ENCODE results near the gene NUP210. TPM values are rescaled to one million over a fixed set of nuclear protein-coding genes. Genes with fewer than 3 reads are reported as not detected.

The NUP210 gene
- total and polyA plus RNA-seq, 2 of the 13 experiments (the other 11 are each of a cell fraction or from before 2014, with no cell fraction given) = 31.6 to 35.2 TPM

GRCh38 chr3:13404626-13405452, 15.3 kb downstream of the NUP210 start:
- 92% methylated on average over 9 of the region's 9 CpGs for WGBS (ENCODE audit: low lambda C conversion rate)
- peaks cover 58% of the 10 kb centered on the region for H3K79me2 ChIP-seq (ENCODE audit: insufficient read depth, low read length)

More at GRCh38 chr3:13404626-13405452, 15.3 kb downstream of the NUP210 start:
- Histone ChIP-seq H3K27me3 (ENCODE audit: control insufficient read depth in 1 of 2, insufficient read depth in 2 of 2, low read length in 2 of 2) (no peaks in the 10 kb centered on the region), H2AFZ (ENCODE audit: low read length) (no peak overlapping the region), H3K4me2 (ENCODE audit: low read depth, low read length) (no peak overlapping the region), H3K4me1 (ENCODE audit: insufficient read depth, low read length) (no peaks in the 10 kb centered on the region; the same call in 1 of the 2 replicates), H3K4me3 (replicated peaks in 1 of 3; ENCODE audit: insufficient read depth in 1 of 3, low read depth in 2 of 3, low read length in 3 of 3) (no peak overlapping the region), H3K36me3 (replicated peaks in 1 of 2; ENCODE audit: control insufficient read depth in 1 of 2, insufficient read depth in 2 of 2, low read length in 2 of 2) (peaks cover 0 to 7% of the 10 kb centered on the region in 2 experiments; a peak in 4 of 5 replicates), H3K9ac (ENCODE audit: insufficient read depth, low read depth, low read length) (no peak overlapping the region), H3K27ac (ENCODE audit: extremely low read length, insufficient read depth, low read length) (no peak overlapping the region), H3K9me3 (ENCODE audit: low read length) (peaks cover 8% of the 10 kb centered on the region), H4K20me1 (ENCODE audit: insufficient read depth, low read length) (peaks cover 3% of the 10 kb centered on the region; the same call in 1 of the 2 replicates)
- intact Hi-C loops (cut with micrococcal nuclease; ENCODE audit: unreplicated experiment) (no loop called here), in situ Hi-C loops (cut with HindIII; ENCODE audit: extremely low pct_ligation_motif_present, low pct_unique_long_range_greater_than_20kb) (no loop called here)
- ATAC-seq = no peak
- no peak for FAIRE-seq
- no peak for DNase-seq (ENCODE audit: low spot score)
- TF ChIP-seq DNMT1 (CRISPR knock-in tag; IDR thresholded peaks at IDR 0.05) = no peak
- TF ChIP-seq ZSCAN25 (CRISPR knock-in tag; IDR thresholded peaks at IDR 0.05) = no peak
- no peak for TF ChIP-seq NFE2L1 (CRISPR knock-in tag; IDR thresholded peaks at IDR 0.05; ENCODE audit: borderline replicate concordance)
- no peak for TF ChIP-seq CREB1 (IDR thresholded peaks at IDR 0.05)
- no peak for TF ChIP-seq CREB1 (CRISPR knock-in tag; IDR thresholded peaks at IDR 0.05)
- no peak for TF ChIP-seq MLX (CRISPR knock-in tag; IDR thresholded peaks at IDR 0.05)
- TF ChIP-seq HOMEZ (CRISPR knock-in tag; IDR thresholded peaks at IDR 0.05; ENCODE audit: low read depth) = no peak
- TF ChIP-seq TFAP4 (IDR thresholded peaks at IDR 0.05; ENCODE audit: borderline replicate concordance, low read depth) = no peak
- no peak for TF ChIP-seq ZNF20 (CRISPR knock-in tag; IDR thresholded peaks at IDR 0.05)
- no peak for TF ChIP-seq TFDP1 (CRISPR knock-in tag; IDR thresholded peaks at IDR 0.05; ENCODE audit: borderline replicate concordance)
- TF ChIP-seq TEF (CRISPR knock-in tag; IDR thresholded peaks at IDR 0.05) = no peak
- no peak for TF ChIP-seq ZFY (CRISPR knock-in tag; IDR thresholded peaks at IDR 0.05)
- CTCF ChIA-PET (ENCODE audit: low intra/inter-chr PET ratio, low total read pairs) = no interaction called here
- POLR2A ChIA-PET = no interaction called here
- BruUV-seq (replicated peaks) = no TSS peak

Data from HepG2 (cell line).